Thyroid gland (tissue), 4 donors: ENCODE results near the gene TRIM45.

Source experiments
- CTCF ChIP-seq, 6 experiments: fragments of 200-600 bp in 3 of 6; fragments of 450-650 bp in 3 of 6; sonication (generic) in 3 of 6; IDR thresholded peaks; one replicate each; pipeline ENCODE4 v1.5.1; 2016 to 2019; ENCODE audit warnings: antibody characterized with exemption in 6 of 6, mild to moderate bottlenecking in 2 of 6, inconsistent platforms in 1 of 6, moderate library complexity in 1 of 6
- POLR2A ChIP-seq, 2 donors: fragments of 450-650 bp; IDR thresholded peaks; one replicate each; pipeline ENCODE4 v1.6.1; 2017; ENCODE audit warnings: antibody characterized with exemption in 2 of 2, mild to moderate bottlenecking in 2 of 2, moderate library complexity in 1 of 2

- TF ChIP-seq CTCF (IDR thresholded peaks at IDR 0.05) (no peak), POLR2A (IDR thresholded peaks at IDR 0.05) (no peak)
These were observed 21.6 kb upstream of the TRIM45 start for GRCh38 chr1:117143172-117143571.
